Stimulated activated naive CD4-positive, alpha-beta T cell treated with Interleukin-2 at 50 U/mL for 16 hours (primary cell): ENCODE results near the gene CSF2.
"Not testable (repeated sequence)": the region's sequence is repeated elsewhere in the genome, so short reads cannot be mapped to it uniquely, and the experiment has no call there.

Source experiments
- DNase-seq: peaks from one replicate; lab custom pipeline; 2025; lab: John Stamatoyannopoulos, UW

CSF2 gene

DNA sequence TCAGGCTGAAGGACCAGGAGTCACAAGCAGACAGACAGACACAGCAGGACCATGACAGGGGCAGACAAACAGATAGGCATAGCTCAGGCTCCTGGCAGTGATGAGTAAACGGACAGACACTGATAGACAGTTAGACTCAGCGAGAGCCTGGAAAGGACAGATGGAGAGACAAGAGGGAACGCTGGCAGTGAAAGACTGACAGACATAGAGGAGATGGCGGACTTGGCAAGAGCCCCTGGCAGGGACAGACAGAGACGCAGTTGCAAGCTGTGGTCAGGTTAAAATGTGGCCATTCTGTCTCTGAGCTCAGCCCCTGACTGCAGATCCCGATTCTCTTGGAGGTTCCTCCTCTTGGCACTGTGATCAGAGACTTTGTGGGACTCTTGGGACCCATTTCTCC lies 13.6 kb downstream of the CSF2 start:
- DNase-seq = no peak

DNA sequence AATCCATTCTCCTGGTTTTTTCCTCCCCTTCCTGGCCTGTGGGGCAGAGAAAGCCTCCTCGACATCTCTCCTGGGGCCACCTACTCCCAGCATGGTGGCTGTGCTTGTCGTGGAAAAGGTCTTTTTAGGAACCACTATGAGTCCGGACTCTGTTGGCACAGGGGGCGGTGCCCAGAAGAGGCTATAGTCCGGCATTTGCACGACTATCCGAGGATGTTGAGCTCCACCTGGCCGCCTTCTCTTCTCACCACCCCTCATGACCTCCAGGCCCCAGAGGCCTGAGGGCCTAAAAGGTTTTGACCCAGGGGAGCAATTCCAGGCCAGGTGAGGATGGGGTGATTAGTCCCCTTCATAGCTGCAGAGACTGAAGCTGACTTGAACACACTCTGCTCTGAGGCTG lies 14.1 kb downstream of the CSF2 start:
- no peak for DNase-seq

- no peak for DNase-seq
These were observed 15.8 kb downstream of the CSF2 start for GRCh38 chr5:132089363-132089762.

- no peak for DNase-seq
These were observed 16.5 kb downstream of the CSF2 start for GRCh38 chr5:132090107-132090506.

DNA sequence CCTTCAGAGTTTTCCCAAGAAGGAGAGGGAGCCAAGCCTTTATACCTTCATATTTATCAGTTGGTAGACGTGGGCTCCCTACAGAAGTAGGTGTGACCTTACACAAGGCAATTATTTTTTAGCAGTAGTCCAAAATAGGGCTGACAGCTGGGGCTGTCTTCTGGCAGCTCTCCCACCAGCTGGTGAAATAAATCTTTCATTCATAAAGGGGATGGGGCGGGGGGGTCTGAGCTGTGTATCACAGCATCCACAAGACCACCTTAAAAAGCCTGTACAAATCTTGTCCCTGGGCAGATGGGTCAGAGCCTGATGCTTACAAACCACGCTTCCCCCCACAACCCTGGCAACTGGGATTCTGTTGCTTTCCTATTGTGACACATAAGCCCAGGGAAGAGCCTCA lies 19.7 kb downstream of the CSF2 start:
- DNase-seq = no peak

DNA sequence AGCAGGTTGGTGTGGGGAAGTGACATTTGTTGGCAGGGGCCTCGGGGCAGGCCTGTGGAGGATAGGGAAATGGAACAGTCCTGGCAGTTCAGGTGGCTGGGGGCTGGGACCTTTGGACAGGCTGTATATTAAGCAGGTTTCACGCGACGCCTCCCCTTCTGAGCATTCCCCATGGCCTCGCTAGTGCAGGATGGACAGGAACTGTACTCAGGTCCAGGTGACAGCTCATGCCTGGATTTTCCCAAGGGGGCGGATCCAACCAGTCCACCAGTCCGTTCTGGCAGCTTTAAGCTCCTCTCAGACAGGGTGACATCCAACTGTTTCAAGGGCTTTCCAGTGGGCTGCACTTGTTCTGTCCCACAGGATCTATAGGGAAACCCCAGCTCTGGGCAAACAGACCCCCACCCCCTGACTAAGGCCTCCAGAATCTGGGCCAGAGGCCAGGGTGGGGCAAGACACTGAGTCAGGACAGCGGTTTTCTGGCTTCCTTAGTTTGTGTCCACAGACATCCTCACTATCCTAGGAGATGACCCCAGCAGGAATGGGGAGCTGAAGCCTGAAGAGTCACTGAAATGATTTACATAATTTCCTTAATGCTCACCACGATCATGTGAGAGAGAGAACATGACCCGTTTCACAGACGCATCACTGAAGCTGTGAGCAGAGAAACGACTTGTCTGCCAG lies 20.9 kb downstream of the CSF2 start:
- DNase-seq = no peak

GRCh38 chr5:132095077-132095410 lies 21.5 kb downstream of the CSF2 start:
- DNase-seq = no peak

GRCh38 chr5:132095424-132095972 lies 21.9 kb downstream of the CSF2 start:
- no peak for DNase-seq

GRCh38 chr5:132096904-132097303 lies 23.3 kb downstream of the CSF2 start:
- no peak for DNase-seq

GRCh38 chr5:132098151-132098594 lies 24.6 kb downstream of the CSF2 start:
- peak; percentile 32 for DNase-seq

GRCh38 chr5:132098621-132099020 lies 25.0 kb downstream of the CSF2 start:
- no peak for DNase-seq

DNA sequence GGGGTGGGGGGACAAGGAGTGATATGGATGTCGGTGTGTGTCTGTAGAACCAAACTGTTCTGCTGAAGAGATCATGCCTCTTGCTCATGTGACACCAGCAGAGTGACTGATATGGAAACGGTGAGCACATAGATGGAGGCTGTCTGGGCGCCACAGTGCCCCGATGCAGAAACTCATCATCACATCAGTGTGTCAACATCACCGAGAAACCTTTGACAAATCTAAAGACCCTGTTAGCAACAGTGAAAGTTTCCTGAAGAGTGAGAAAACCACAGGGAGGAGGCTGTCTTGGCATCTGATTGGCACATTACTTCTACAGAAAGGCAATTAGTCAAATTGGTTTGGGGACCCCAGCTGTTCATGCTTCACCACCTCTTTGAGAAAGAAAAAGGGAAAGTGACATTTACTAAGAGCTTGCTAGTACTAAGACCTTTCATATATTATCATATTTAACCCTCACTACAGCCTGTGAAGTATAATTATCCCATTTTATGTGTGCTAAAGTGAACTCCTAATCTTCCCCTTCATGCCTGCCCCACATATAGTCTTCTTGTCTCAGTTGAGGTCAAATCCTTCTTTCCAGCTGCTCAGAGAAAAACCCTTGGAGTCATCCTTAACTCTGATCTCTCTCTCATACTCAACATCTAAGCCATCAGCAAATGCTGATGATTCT lies 25.6 kb downstream of the CSF2 start:
- DNase-seq = peak; percentile 74

- DNase-seq = no peak
These were observed 26.3 kb downstream of the CSF2 start for GRCh38 chr5:132099905-132100304.

GRCh38 chr5:132100672-132101261 lies 27.2 kb downstream of the CSF2 start:
- peak; percentile 43 for DNase-seq

DNA sequence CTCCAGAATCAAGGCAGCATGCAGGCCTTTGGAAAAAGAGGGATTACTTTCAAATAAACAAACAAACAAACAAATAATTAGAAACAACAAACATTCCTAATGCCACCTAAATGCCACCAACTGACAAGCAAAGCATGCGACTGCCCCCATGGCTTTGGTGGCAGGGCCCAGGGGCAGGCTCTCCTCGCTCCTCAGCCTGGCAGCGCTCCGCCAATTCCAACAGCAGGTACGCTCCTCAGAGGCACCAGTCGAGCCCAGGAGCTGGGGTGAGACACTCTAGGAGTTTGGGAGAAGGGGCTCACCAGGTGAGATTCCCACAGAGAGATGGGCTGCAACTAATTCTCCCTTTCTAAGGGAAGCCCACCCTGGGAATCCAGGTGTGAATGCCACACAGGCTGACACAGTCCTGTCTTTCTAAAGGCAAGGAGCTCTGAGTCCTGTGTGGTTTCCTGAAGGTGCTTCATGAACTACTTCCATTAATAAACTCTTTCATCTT lies 27.8 kb downstream of the CSF2 start:
- no peak for DNase-seq

DNA sequence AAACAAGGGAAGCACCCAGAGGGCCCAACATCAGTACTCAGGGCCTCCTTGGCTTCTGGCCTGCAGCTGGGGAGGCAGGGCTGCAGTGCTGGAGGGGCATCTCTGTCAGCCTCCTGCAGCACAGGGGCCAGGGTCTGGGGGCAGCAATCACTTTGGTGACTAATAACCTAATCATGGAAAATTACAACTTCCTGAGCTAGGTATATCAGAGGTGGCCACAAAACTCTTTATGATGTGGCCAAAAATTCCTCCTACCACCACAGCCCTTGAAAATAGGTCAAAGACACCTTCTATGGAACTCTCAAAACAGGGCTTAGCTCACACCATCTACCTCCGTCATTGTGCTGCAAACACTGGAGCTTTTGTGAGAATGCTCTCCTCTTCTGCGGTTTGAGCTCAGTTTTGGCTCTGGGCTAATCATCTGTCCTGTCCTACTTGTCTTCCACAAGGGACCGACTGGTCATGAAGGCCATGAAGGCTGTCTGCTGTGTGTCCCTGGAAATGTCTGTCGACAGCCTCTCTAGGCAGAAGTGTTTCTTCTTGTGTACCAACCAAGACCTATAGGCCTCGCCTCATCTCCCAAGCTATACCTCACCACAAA lies 28.6 kb downstream of the CSF2 start:
- peak; percentile 65 for DNase-seq

- no peak for DNase-seq
These were observed 29.3 kb downstream of the CSF2 start for GRCh38 chr5:132102944-132103331.

- peak; percentile 82 for DNase-seq
These were observed 29.9 kb downstream of the CSF2 start for GRCh38 chr5:132103332-132103951.

- DNase-seq = no peak
These were observed 30.4 kb downstream of the CSF2 start for GRCh38 chr5:132103969-132104391.

DNA sequence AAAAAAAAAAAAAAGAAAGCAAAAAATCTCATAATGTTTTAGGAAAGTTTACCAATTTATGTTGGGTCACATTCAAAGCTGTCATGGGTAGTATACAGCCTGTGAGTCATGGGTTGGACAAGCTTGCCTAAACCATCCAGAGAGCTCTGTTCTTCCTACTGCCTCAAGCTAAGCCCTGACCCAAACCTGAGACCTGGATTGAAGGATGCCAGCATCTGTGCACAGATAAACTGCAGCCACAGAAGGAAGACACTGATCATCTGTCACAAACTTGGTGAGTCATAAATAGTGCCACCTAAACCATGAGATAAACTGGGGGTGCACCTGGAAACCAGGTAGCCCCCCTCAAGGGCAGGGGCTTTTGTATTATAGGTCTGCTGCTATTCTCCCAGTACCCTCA lies 31.0 kb downstream of the CSF2 start:
- DNase-seq = no peak

DNA sequence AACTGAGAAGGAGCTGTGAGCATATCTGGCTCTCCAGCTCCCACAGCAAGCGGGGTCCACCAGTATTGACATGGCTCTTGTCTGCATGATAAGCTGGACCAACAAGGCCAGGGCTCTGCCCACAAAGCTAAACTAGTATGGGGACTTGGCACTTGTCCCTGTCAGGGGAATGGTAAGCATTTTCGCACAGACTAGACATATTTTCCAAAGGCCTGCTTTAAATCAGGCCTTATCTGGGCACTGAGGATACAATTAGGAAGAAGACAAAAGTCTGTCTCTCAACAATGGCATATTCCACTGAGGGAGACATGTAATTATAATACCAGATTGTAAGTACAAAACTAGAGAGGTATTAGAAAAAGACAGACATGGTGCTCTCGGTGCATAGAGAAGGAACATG lies 32.1 kb downstream of the CSF2 start:
- no peak for DNase-seq

DNA sequence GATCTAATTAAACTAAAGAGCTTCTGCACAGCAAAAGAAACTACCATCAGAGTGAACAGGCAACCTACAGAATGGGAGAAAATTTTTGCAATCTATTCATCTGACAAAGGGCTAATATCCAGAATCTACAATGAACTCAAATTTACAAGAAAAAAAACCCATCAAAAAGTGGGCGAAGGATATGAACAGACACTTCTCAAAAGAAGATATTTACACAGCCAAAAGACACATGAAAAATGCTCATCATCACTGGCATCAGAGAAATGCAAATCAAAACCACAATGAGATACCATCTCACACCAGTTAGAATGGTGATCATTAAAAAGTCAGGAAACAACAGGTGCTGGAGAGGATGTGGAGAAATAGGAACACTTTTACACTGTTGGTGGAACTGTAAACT lies 34.9 kb downstream of the CSF2 start:
- DNase-seq = not testable (repeated sequence)
